Urinary bladder (tissue), 4 donors: ENCODE results near the gene ANKRD61. TPM values are rescaled to one million over a fixed set of nuclear protein-coding genes. Genes with fewer than 3 reads are reported as not detected.
A peak's percentile ranks its signal among the peaks of the same experiment; 100 is the strongest.
"Not testable (repeated sequence)": the region's sequence is repeated elsewhere in the genome, so short reads cannot be mapped to it uniquely, and the experiment has no call there.

Source experiments
- DNase-seq: peaks from one replicate; pipeline ENCODE4 v3.0.0-alpha.2; 2015; ENCODE audit errors: extremely low spot score
- H3K27ac ChIP-seq: one replicate; pipeline ENCODE4 v1.5.1; 2013; ENCODE audit warnings: low read depth, mild to moderate bottlenecking, moderate library complexity
- H3K36me3 ChIP-seq: one replicate; pipeline ENCODE4 v1.6.1; 2013; ENCODE audit warnings: mild to moderate bottlenecking, moderate library complexity; ENCODE audit not compliant: insufficient read depth
- H3K4me1 ChIP-seq: one replicate; pipeline ENCODE4 v1.6.1; 2013; ENCODE audit warnings: mild to moderate bottlenecking, moderate library complexity; ENCODE audit not compliant: insufficient read depth
- H3K4me3 ChIP-seq: one replicate; pipeline ENCODE4 v1.5.1; 2013; ENCODE audit warnings: low read depth, low read length
- WGBS: extraction: QIAGEN DNeasy Blood & Tissue Kit; methylation state at CpG from one replicate; pipeline ENCODE4 v1.1.7; 2013; 5-methylcytosine and 5-hydroxymethylcytosine counted together
- polyA plus RNA-seq: library from polyadenylated mRNA; stranded (reverse); fragments of 200-250 nt; gene quantifications from one replicate; pipeline ENCODE4 v1.2.3, GENCODE V29; 2013
- small RNA-seq: library from RNA; depleted of rRNA; stranded (forward); fragments of <200 nt; gene quantifications from one replicate; pipeline ENCODE3, GENCODE V24; 2014
- total RNA-seq: library from RNA; depleted of rRNA; stranded (reverse); fragments of >200 nt; gene quantifications from one replicate; pipeline ENCODE4 v1.2.3, GENCODE V29; 2014
- donor health status: healthy with polysubstance abuse.
- donor health status: healthy.

Gene ANKRD61
- total and polyA plus RNA-seq, 2 donors, result 0.06 TPM; not detected in 1

- no peaks in the 10 kb centered on the region for H3K36me3 ChIP-seq
- 65% methylated on average over 14 of the region's 14 CpGs for WGBS
- no peaks in the 10 kb centered on the region for H3K4me1 ChIP-seq
- no peak for DNase-seq
- peak overlapping the region; percentile 83 for H3K4me3 ChIP-seq
- H3K27ac ChIP-seq, result no peak overlapping the region
Observed at GRCh38 chr7:6057316-6058129, 26.3 kb downstream of the ANKRD61 start.

GRCh38 chr7:6059941-6060340, 28.8 kb downstream of the ANKRD61 start:
- H3K27ac ChIP-seq, H3K4me1 ChIP-seq, H3K4me3 ChIP-seq, H3K36me3 ChIP-seq, DNase-seq: not testable (repeated sequence)
- 96% methylated on average over 11 of the region's 11 CpGs for WGBS

GRCh38 chr7:6071406-6071805, 40.2 kb downstream of the ANKRD61 start:
- Histone ChIP-seq H3K27ac (no peak overlapping the region), H3K4me3 (no peak overlapping the region), H3K4me1 (no peaks in the 10 kb centered on the region), H3K36me3 (no peaks in the 10 kb centered on the region)
- no peak for DNase-seq
- WGBS, result 75% methylated on average over 3 of the region's 3 CpGs

- no peaks in the 10 kb centered on the region for H3K36me3 ChIP-seq
- 81% methylated on average over 9 of the region's 9 CpGs for WGBS
- H3K27ac ChIP-seq, result no peak overlapping the region
- no peak overlapping the region for H3K4me3 ChIP-seq
- no peaks in the 10 kb centered on the region for H3K4me1 ChIP-seq
- DNase-seq, result no peak
Observed at GRCh38 chr7:6074612-6075380, 43.6 kb downstream of the ANKRD61 start.

GRCh38 chr7:6078548-6078947, 47.4 kb downstream of the ANKRD61 start:
- no peaks in the 10 kb centered on the region for H3K4me1 ChIP-seq
- no peak overlapping the region for H3K4me3 ChIP-seq
- H3K36me3 ChIP-seq, result no peaks in the 10 kb centered on the region
- 82% methylated on average over 3 of the region's 3 CpGs for WGBS
- no peak overlapping the region for H3K27ac ChIP-seq
- no peak for DNase-seq

GRCh38 chr7:6083047-6083446, 51.9 kb downstream of the ANKRD61 start:
- not testable (repeated sequence) for H3K4me1 ChIP-seq, DNase-seq, H3K4me3 ChIP-seq, H3K27ac ChIP-seq, H3K36me3 ChIP-seq
- WGBS, result 94% methylated on average over 6 of the region's 6 CpGs

Small RNAs within 50 kb of the gene (small RNA-seq; reads per million reads assigned to genes)
- gene RF00019 (not detected), gene RNU6-218P (not detected), gene SNORA80D (0.80 reads per million, percentile 68 among the genes with 10 or more reads in this experiment)

Other genes with a start within 250 kb of the ANKRD61 start
- 52.2 TPM for gene RNF216, start 249.7 kb upstream of the ANKRD61 start, total RNA-seq
- 29.4 TPM for gene RNF216, start 249.7 kb upstream of the ANKRD61 start, polyA plus RNA-seq
- not detected for gene OCM, start 150.6 kb upstream of the ANKRD61 start, total RNA-seq
- gene OCM, start 150.6 kb upstream of the ANKRD61 start, polyA plus RNA-seq, result not detected
- 38.3 TPM for gene CCZ1, start 132.6 kb upstream of the ANKRD61 start, total RNA-seq
- gene CCZ1, start 132.6 kb upstream of the ANKRD61 start, polyA plus RNA-seq, result 47.1 TPM
- gene RSPH10B, start 60.7 kb upstream of the ANKRD61 start, total RNA-seq, result not detected
- 0.09 TPM for gene RSPH10B, start 60.7 kb upstream of the ANKRD61 start, polyA plus RNA-seq
- 16.5 TPM for gene PMS2, start 22.3 kb upstream of the ANKRD61 start, total RNA-seq
- gene PMS2, start 22.3 kb upstream of the ANKRD61 start, polyA plus RNA-seq, result 6.3 TPM
- gene AIMP2, start 22.1 kb upstream of the ANKRD61 start, total RNA-seq, result 21.9 TPM
- gene AIMP2, start 22.1 kb upstream of the ANKRD61 start, polyA plus RNA-seq, result 35.6 TPM
- 78.1 TPM for gene EIF2AK1, start 27.8 kb downstream of the ANKRD61 start, total RNA-seq
- gene EIF2AK1, start 27.8 kb downstream of the ANKRD61 start, polyA plus RNA-seq, result 29.3 TPM
- 8.2 TPM for gene USP42, start 73.6 kb downstream of the ANKRD61 start, total RNA-seq
- 6.1 TPM for gene USP42, start 73.6 kb downstream of the ANKRD61 start, polyA plus RNA-seq
- gene CYTH3, start 241.2 kb downstream of the ANKRD61 start, total RNA-seq, result 28.9 TPM
- gene CYTH3, start 241.2 kb downstream of the ANKRD61 start, polyA plus RNA-seq, result 23.5 TPM